Panc1 (cell line): ENCODE measurements around the gene MOB4. TPM values are rescaled to one million over a fixed set of nuclear protein-coding genes. Genes with fewer than 3 reads are reported as not detected.

Experiments
- ATAC-seq: fragments of 200-7000 bp; cut with Tn5 transposase; 2 replicates; pipeline ENCODE4 v1.9.1; 2020; ENCODE audit warnings: mild to moderate bottlenecking, moderate library complexity
- BruUV-seq: library from RNA; stranded (reverse); fragments of 400-500 nt; replicated peaks from 2 replicates; lab custom pipeline; 2021; lab: Mats Ljungman, UMichigan
- CTCF ChIA-PET: fragments of 300-600 bp; sonication (Branson Sonifier 250); formaldehyde crosslinking; loops from one replicate; lab custom pipeline; 2022; ENCODE audit warnings: antibody characterized with exemption; lab: Charles Lee
- POLR2A ChIA-PET: fragments of 300-600 bp; sonication (Branson Sonifier 250); formaldehyde crosslinking; loops from one replicate; lab custom pipeline; 2022; ENCODE audit warnings: antibody characterized with exemption; lab: Charles Lee
- DNase-seq: peaks from one replicate; pipeline ENCODE4 v3.0.0-alpha.2; 2010; ENCODE audit warnings: low read depth, low spot score
- H3K27ac ChIP-seq: 2 replicates; pipeline ENCODE4 v1.5.1; 2011; ENCODE audit warnings: mild to moderate bottlenecking, low read length, inconsistent platforms
- H3K27me3 ChIP-seq: fragments of 200-500 bp; sonication (Bioruptor generic); 2 replicates; pipeline ENCODE4 v1.6.0; 2014; ENCODE audit warnings: low read length, inconsistent platforms; ENCODE audit not compliant: control insufficient read depth, insufficient read depth
- H3K36me3 ChIP-seq: fragments of 200-500 bp; sonication (Bioruptor generic); 2 replicates; pipeline ENCODE4 v1.5.1; 2014; ENCODE audit warnings: inconsistent platforms, mild to moderate bottlenecking, low read length, moderate library complexity; ENCODE audit not compliant: control insufficient read depth, insufficient read depth
- H3K4me1 ChIP-seq: 2 replicates; pipeline ENCODE4 v1.5.1; 2011; ENCODE audit warnings: inconsistent platforms, mild to moderate bottlenecking, low read length, moderate library complexity; ENCODE audit not compliant: control insufficient read depth, insufficient read depth
- H3K4me3 ChIP-seq, 2 experiments: 2 replicates each; pipeline ENCODE4 v1.5.1; 2011 to 2012; ENCODE audit warnings: low read depth in 2 of 2, low read length in 2 of 2, mild to moderate bottlenecking in 2 of 2, inconsistent platforms in 1 of 2, moderate library complexity in 1 of 2
- H3K9me3 ChIP-seq: fragments of 200-500 bp; sonication (Bioruptor generic); 2 replicates; pipeline ENCODE4 v1.5.1; 2014; ENCODE audit warnings: low read depth, mild to moderate bottlenecking, inconsistent platforms, low read length, moderate library complexity; ENCODE audit not compliant: control insufficient read depth, insufficient read depth
- CTCF ChIP-seq: fragments of 450-650 bp; IDR thresholded peaks from 2 replicates; pipeline ENCODE4 v1.5.1; 2017; ENCODE audit warnings: mild to moderate bottlenecking
- POLR2AphosphoS5 ChIP-seq: IDR thresholded peaks from 2 replicates; pipeline ENCODE4 v1.6.1; 2012; ENCODE audit warnings: mild to moderate bottlenecking, low read depth, low read length, moderate library complexity
- REST ChIP-seq, 2 experiments: IDR thresholded peaks; 2 replicates each; pipeline ENCODE4 v1.6.1; 2011 to 2012; ENCODE audit warnings: low read depth in 2 of 2, control low read depth in 1 of 2, low read length in 1 of 2, mild to moderate bottlenecking in 1 of 2, moderate library complexity in 1 of 2; ENCODE audit not compliant: insufficient read depth in 1 of 2
- SIN3A ChIP-seq: IDR thresholded peaks from 2 replicates; pipeline ENCODE4 v1.6.1; 2012; ENCODE audit warnings: low read depth, mild to moderate bottlenecking, low read length, moderate library complexity, borderline replicate concordance; ENCODE audit not compliant: insufficient read depth
- TCF7L2 ChIP-seq: IDR thresholded peaks from 2 replicates; pipeline ENCODE4 v1.6.1; 2011; ENCODE audit warnings: mild to moderate bottlenecking, low read depth, low read length, inconsistent platforms
- in situ Hi-C: cut with HindIII; loops from 2 replicates; pipeline ENCODE4 v1.10.0; 2016; ENCODE audit warnings: low sequenced_read_pairs, low pct_unique_long_range_greater_than_20kb
- intact Hi-C: fragments of 100-400 bp; cut with micrococcal nuclease; formaldehyde crosslinking; loops from one replicate; pipeline ENCODE4 v1.10.0; 2022; ENCODE audit not compliant: unreplicated experiment
- total RNA-seq: library from RNA; stranded (reverse); gene quantifications from one replicate; pipeline ENCODE4 v1.2.1, GENCODE V29; 2021; ENCODE audit not compliant: unreplicated experiment

MOB4 gene
- total RNA-seq, 1 experiment from 2014 or later = 25.6 TPM

GRCh38 chr2:197555467-197555866 lies 39.6 kb downstream of the MOB4 start:
- ATAC-seq (no peak), DNase-seq (no peak)
- in situ Hi-C loops = no loop called here
- no peak overlapping the region for H3K27ac ChIP-seq
- POLR2A ChIA-PET = no interaction called here
- no peak for TF ChIP-seq TCF7L2
- TF ChIP-seq SIN3A = no peak
- no peak for TF ChIP-seq POLR2AphosphoS5
- TF ChIP-seq CTCF = no peak
- TF ChIP-seq REST (IDR thresholded peaks at IDR 0.05; ENCODE audit: insufficient read depth in 1 of 2, low read depth in 2 of 2, low read length in 1 of 2) = no peak
- H3K36me3 ChIP-seq = peaks cover 15% of the 10 kb centered on the region
- no peak overlapping the region for H3K4me3 ChIP-seq
- H3K9me3 ChIP-seq = no peaks in the 10 kb centered on the region
- no TSS peak for BruUV-seq
- CTCF ChIA-PET = no interaction called here
- no peaks in the 10 kb centered on the region for H3K4me1 ChIP-seq
- H3K27me3 ChIP-seq = no peaks in the 10 kb centered on the region
- intact Hi-C loops = no loop called here

GRCh38 chr2:197556456-197556855 lies 40.6 kb downstream of the MOB4 start:
- Histone ChIP-seq H3K9me3 (no peaks in the 10 kb centered on the region), H3K4me3 (no peak overlapping the region), H3K4me1 (no peaks in the 10 kb centered on the region), H3K27ac (no peak overlapping the region), H3K36me3 (peaks cover 10% of the 10 kb centered on the region), H3K27me3 (no peaks in the 10 kb centered on the region)
- no TSS peak for BruUV-seq
- ChIA-PET POLR2A (no interaction called here), CTCF (no interaction called here)
- intact Hi-C loops (no loop called here), in situ Hi-C loops (no loop called here)
- TF ChIP-seq POLR2AphosphoS5 = no peak
- TF ChIP-seq TCF7L2 = no peak
- no peak for TF ChIP-seq REST (IDR thresholded peaks at IDR 0.05; ENCODE audit: insufficient read depth in 1 of 2, low read depth in 2 of 2, low read length in 1 of 2)
- TF ChIP-seq CTCF = no peak
- TF ChIP-seq SIN3A = no peak
- ATAC-seq (no peak), DNase-seq (no peak)
